NCI-H1105 treated with DMSO at 0.1 percent for 48 hours (cell line): ENCODE data around the gene SERPINB6.
"Not testable (repeated sequence)": the region's sequence is repeated elsewhere in the genome, so short reads cannot be mapped to it uniquely, and the experiment has no call there.

Source experiments
- DNase-seq: peaks from one replicate; lab custom pipeline; 2025; lab: John Stamatoyannopoulos, UW

The SERPINB6 gene

DNA sequence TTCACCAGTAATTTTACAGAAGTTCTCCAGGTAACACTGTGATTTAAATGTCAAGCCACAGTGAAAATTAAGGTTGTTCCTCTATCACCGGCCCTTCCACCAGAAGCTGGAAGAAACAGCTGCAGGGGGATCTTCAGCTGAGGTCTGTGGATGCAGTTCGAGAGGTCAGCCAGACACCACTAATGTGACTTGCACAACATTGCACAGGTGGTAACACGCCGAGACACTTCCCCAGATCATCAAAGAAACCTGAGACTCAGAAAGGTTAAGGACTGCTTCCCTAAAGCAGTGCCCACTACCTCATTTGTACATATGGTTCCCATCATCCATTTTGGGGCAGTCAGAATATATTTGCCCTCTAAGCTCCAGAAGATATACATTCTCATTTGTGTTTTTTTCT is 60.2 kb downstream of the SERPINB6 start:
- no peak for DNase-seq

DNA sequence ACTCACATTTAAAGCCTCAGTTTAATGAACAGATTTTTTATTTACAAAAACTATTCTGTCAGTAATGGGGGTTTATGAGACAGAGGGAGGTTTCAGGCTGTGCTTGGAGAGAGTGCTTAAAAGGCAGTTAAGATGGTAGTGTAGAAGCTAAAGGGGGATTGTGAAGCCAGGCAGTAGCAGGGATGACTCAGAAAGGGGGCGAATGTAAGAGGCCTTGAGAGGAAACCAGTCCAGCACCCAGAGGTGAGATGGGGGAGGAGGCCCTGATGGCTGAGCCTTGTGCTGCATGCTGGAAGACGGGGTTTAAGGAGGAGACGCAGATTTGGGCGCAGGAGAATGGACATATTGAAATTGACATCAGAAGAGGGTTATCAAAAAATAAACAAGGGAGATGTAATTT is 61.6 kb downstream of the SERPINB6 start:
- DNase-seq = no peak

- not testable (repeated sequence) for DNase-seq
Observed at GRCh38 chr6:2909051-2909606, 62.2 kb downstream of the SERPINB6 start.

DNA sequence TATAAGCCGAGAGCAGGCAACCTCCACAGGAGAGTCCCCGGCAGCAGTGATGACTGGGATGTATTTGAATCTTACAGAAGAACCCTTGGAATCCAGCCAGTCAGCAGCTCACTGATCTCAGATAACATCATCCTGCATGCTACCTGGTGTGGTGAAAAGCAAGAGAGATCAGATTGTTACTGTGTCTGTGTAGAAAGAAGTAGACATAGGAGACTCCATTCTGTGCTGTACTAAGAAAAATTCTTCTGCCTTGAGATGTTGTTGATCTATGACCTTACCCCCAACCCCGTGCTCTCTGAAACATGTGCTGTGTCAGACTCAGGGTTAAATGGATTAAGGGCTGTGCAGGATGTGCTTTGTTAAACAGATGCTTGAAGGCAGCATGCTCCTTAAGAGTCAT is 62.9 kb downstream of the SERPINB6 start:
- peak; percentile 8 for DNase-seq

DNA sequence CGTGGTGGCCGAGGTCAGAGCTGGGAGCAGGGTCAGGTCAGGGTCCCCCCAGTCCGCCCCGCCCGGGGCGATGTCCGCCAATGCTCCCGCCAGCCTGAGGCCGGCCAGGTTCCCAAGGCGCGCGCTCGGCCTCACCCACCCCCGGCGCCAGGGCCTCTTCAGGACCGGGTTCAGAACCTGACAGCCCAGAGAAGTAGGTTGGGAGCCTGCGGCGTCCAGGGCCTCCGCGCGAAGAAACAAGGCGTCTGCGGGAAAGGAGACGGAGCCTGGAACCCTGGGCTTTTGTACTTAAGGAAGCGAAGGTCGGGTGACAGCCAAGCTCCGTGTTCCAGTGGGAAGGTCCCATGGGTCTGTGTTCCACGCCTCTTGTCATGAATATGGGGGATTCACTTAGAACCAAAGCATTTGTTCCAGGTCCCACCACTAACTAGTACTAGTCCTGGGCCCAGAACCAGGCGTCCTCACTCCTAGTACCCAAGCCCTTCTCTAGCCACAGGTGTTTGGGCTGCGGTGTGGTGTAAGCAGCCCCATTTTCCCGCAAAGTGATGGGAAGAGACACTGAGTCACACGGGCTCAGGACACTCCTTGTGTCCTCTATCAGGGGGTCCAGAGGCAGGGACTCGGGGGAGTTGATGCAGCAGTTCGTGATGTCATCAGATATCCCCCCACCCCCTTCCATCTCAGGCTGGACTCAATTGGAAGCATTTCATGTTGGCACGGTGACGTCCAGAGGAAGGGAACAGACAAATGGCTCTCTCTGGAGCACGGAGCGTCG is 67.8 kb downstream of the SERPINB6 start:
- not testable (repeated sequence) for DNase-seq

- not testable (repeated sequence) for DNase-seq
Observed at GRCh38 chr6:2901645-2902502, 69.5 kb downstream of the SERPINB6 start.

DNA sequence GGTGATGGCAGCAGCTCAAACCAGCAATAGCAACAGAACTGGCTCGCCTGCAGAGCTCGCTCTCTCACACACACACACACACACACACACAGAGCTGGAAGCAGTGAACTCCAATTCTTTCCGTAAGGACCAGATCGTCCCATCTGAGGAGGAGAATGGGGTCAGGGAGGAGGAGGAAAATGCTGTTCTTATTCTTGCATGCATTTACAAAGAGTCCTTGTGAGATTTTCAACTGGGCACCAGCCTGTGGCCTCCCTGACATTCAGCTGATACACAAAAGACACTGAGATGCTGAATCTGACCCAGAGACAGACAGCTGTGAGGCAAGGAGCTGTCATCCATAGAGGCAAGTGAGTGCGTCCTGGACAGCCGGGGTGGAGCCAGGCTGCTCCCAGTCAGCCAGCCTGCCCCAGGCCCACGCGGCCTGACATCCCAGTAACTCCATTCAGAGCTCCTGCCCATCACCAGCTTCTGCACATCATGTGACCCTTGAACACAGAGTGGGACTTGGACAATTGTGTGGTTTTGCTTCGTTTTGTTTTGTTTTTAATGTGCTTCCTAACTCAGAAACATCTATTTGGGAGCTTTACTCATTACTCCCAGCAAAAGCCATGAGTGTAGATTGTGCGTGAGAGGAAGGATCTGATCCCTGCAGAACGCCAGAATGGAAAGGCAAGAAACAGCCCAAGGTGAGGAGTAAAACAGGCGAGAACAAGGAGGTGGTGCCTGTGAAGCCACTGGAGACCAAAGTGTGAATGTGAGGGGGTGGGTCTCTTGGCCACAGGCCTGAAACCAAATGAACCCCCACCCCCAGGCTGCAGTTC is 70.3 kb downstream of the SERPINB6 start:
- DNase-seq = no peak

GRCh38 chr6:2900221-2900807 is 71.1 kb downstream of the SERPINB6 start:
- DNase-seq = no peak

DNA sequence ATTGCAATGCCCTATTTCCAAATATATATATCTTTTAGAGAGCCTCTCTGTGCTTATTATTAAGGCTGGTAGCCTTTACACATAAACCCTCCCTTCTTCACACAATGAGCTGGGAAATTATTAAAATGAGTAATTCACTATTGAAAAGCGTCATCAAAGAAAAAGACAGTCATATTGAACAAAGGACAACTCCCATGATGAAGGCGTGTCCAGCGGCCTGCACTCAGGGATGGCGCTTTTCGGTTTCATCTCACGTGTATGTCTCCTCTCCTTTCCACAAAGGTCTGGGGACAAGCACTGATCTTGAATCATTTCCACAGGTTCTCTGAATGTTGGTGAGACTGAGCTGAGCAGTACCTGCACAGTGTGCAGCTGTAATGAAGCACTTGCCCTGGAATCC is 71.8 kb downstream of the SERPINB6 start:
- DNase-seq = no peak
